ENCODE data around the gene ACTG1. TPM values are rescaled to one million over a fixed set of nuclear protein-coding genes. Genes with fewer than 3 reads are reported as not detected.

ACTG1 gene
- total and polyA plus RNA-seq, 9 of the 15 experiments (the other 6 are each of a cell fraction or from before 2014, with no cell fraction given) = 224 to 1,775 (median 568) TPM

- no peaks in the 10 kb centered on the region; the same call in 2 of the 3 replicates for H3K79me2 ChIP-seq (ENCODE audit: control insufficient read depth, insufficient read depth, low read length)
- no peaks in the 10 kb centered on the region for H3K9me3 ChIP-seq (replicated peaks; ENCODE audit: control insufficient read depth, insufficient read depth, low read depth, low read length)
- intact Hi-C loops (cut with micrococcal nuclease) (loop anchor here (5.0 to 10.0 kb wide), 3 partner anchors 41 to 186 kb away; partner anchors contain the start of gene SLC38A10), in situ Hi-C loops (cut with MboI) (loop anchor here (5.0 kb wide), 2 partner anchors 89 to 234 kb away; no protein-coding TSS in a partner anchor)
- DNase-seq (ENCODE audit: extremely low read depth in 1 of 4, low spot score in 3 of 4) (peak; percentile 92 to 100 (median 99)), FAIRE-seq (no peak), ATAC-seq (peak; percentile 89)
- CTCF ChIA-PET (ENCODE audit: low intra/inter-chr PET ratio) = no interaction called here
- peak overlapping the region; percentile 46 for H3K4me3 ChIP-seq
- POLR2A ChIA-PET = interaction anchor here (0.5 to 0.9 kb wide), 3 partner anchors 8 to 79 kb away, joined by 4 to 5 read pairs (median 5); no protein-coding TSS in a partner anchor
- peak overlapping the region; percentile 78 for H2AFZ ChIP-seq (ENCODE audit: low read depth, low read length)
- peak overlapping the region; percentile 81 for H3K4me2 ChIP-seq (ENCODE audit: insufficient read depth, low read length)
- no peaks in the 10 kb centered on the region; a peak in 1 of 5 replicates for H3K27me3 ChIP-seq (ENCODE audit: control insufficient read depth in 2 of 2, insufficient read depth in 2 of 2, low read length in 2 of 2)
- peak overlapping the region; percentile 89 for H3K27ac ChIP-seq (ENCODE audit: extremely low read depth, low read depth, low read length)
- 3% methylated on average over 58 of the region's 94 CpGs for WGBS (ENCODE audit: insufficient coverage, low coverage, missing lambda C conversion rate)
- peak overlapping the region; percentile 59 to 87 for H3K9ac ChIP-seq (ENCODE audit: insufficient read depth in 1 of 2, low read depth in 2 of 2, low read length in 2 of 2)
- H3K4me1 ChIP-seq (replicated peaks in 1 of 2; ENCODE audit: control insufficient read depth in 2 of 2, insufficient read depth in 2 of 2, low read length in 2 of 2) = peaks cover 30 to 67% of the 10 kb centered on the region in 2 experiments
- no peaks in the 10 kb centered on the region for H4K20me1 ChIP-seq (replicated peaks; ENCODE audit: control insufficient read depth, insufficient read depth, low read length)
- no peaks in the 10 kb centered on the region for H3K36me3 ChIP-seq (ENCODE audit: control insufficient read depth, insufficient read depth, low read length)
- no peaks in the 10 kb centered on the region for H3K9me1 ChIP-seq (ENCODE audit: control insufficient read depth, insufficient read depth, low read length)
- no TSS peak for BruUV-seq (replicated peaks)
- peak; percentile 81 to 82 for TF ChIP-seq MAZ (CRISPR knock-in tag; conservative IDR thresholded peaks at IDR 0.05 in 1 of 2, IDR thresholded peaks at IDR 0.05 in 1 of 2)
- TF ChIP-seq L3MBTL2 (IDR thresholded peaks at IDR 0.05) = peak; percentile 100
- TF ChIP-seq ZNF318 (IDR thresholded peaks at IDR 0.05; ENCODE audit: borderline replicate concordance in 1 of 2, low read depth in 1 of 2) = no peak
- TF ChIP-seq, protein P1, sequence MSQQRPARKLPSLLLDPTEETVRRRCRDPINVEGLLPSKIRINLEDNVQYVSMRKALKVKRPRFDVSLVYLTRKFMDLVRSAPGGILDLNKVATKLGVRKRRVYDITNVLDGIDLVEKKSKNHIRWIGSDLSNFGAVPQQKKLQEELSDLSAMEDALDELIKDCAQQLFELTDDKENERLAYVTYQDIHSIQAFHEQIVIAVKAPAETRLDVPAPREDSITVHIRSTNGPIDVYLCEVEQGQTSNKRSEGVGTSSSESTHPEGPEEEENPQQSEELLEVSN (IDR thresholded peaks at IDR 0.05; ENCODE audit: borderline replicate concordance in 1 of 2, extremely low read depth in 1 of 2, insufficient read depth in 1 of 2, insufficient read length in 1 of 2, low read depth in 1 of 2, low read length in 1 of 2, poor library complexity in 1 of 2, severe bottlenecking in 1 of 2) = peak; percentile 96 to 99
- no peak for TF ChIP-seq SMARCE1 (IDR thresholded peaks at IDR 0.05)
- TF ChIP-seq USF1 (CRISPR knock-in tag; IDR thresholded peaks at IDR 0.05) = peak; percentile 78
- TF ChIP-seq NR3C1 (CRISPR knock-in tag; IDR thresholded peaks at IDR 0.05) = 0 out of 2 replicates have a peak, but pooled peaks have one; percentile 45
Observed at GRCh38 chr17:81481073-81481799, 31.4 kb downstream of the ACTG1 start.

Data from K562 (cell line).